CD4-positive, alpha-beta T cell (primary cell): ENCODE measurements around the gene UFSP1. TPM values are rescaled to one million over a fixed set of nuclear protein-coding genes. Genes with fewer than 3 reads are reported as not detected.
"Not testable (repeated sequence)": the region's sequence is repeated elsewhere in the genome, so short reads cannot be mapped to it uniquely, and the experiment has no call there.

Experiments
- ATAC-seq: fragments of 200-7000 bp; cut with Tn5 transposase; one replicate; pipeline ENCODE4 v1.10.0; 2022; ENCODE audit warnings: mild to moderate bottlenecking; ENCODE audit not compliant: poor library complexity
- CTCF ChIA-PET: fragments of 350-600 bp; sonication (Branson Sonifier 250); formaldehyde crosslinking; loops from one replicate; lab custom pipeline; 2021; ENCODE audit warnings: antibody characterized with exemption, inconsistent platforms; lab: Charles Lee
- POLR2A ChIA-PET: fragments of 350-600 bp; sonication (Branson Sonifier 250); formaldehyde crosslinking; loops from one replicate; lab custom pipeline; 2021; ENCODE audit warnings: antibody characterized with exemption, inconsistent platforms; lab: Charles Lee
- DNase-seq, 14 experiments: peaks; one replicate each; pipeline ENCODE4 v3.0.0-alpha.2; 2013 to 2020; ENCODE audit warnings: mixed read lengths in 2 of 14
- H3K27ac ChIP-seq, 2 donors: one replicate each; pipeline versions ENCODE4 v1.5.1 to v1.7.0; 2013; ENCODE audit warnings: low read length in 2 of 2, low read depth in 1 of 2, mild to moderate bottlenecking in 1 of 2
- H3K27me3 ChIP-seq, 2 experiments: 1 replicate in 1 of 2; 2 replicates in 1 of 2; pipeline versions ENCODE4 v1.6.1 to v1.7.0; 2013; ENCODE audit warnings: low read length in 2 of 2, control low read depth in 1 of 2, mild to moderate bottlenecking in 1 of 2, moderate library complexity in 1 of 2; ENCODE audit not compliant: insufficient read depth in 2 of 2, control insufficient read depth in 1 of 2
- H3K36me3 ChIP-seq: one replicate; pipeline ENCODE4 v1.6.1; 2013; ENCODE audit warnings: low read length, control low read depth; ENCODE audit not compliant: insufficient read depth
- H3K4me1 ChIP-seq: one replicate; pipeline ENCODE4 v1.6.1; 2013; ENCODE audit warnings: low read length, control low read depth; ENCODE audit not compliant: insufficient read depth
- H3K4me3 ChIP-seq: one replicate; pipeline ENCODE4 v1.5.1; 2013; ENCODE audit warnings: mild to moderate bottlenecking, low read length, moderate library complexity
- H3K9me3 ChIP-seq, 2 experiments: 1 replicate in 1 of 2; 2 replicates in 1 of 2; pipeline versions ENCODE4 v1.6.1 to v1.7.0; 2013; ENCODE audit warnings: low read length in 2 of 2, mild to moderate bottlenecking in 2 of 2, control low read depth in 1 of 2, moderate library complexity in 1 of 2; ENCODE audit not compliant: control insufficient read depth in 1 of 2, insufficient read depth in 1 of 2
- H3K27ac Mint-ChIP-seq: one replicate; pipeline ENCODE4 v1.8.0; 2020; ENCODE audit warnings: mixed read lengths
- H3K27me3 Mint-ChIP-seq: one replicate; pipeline ENCODE4 v1.8.0; 2021; ENCODE audit warnings: mixed read lengths
- H3K36me3 Mint-ChIP-seq: one replicate; pipeline ENCODE4 v1.8.0; 2021; ENCODE audit warnings: low read depth, mixed read lengths
- H3K4me1 Mint-ChIP-seq: one replicate; pipeline ENCODE4 v1.8.0; 2021; ENCODE audit warnings: low read depth, mixed read lengths
- H3K4me3 Mint-ChIP-seq: one replicate; pipeline ENCODE4 v1.8.0; 2020; ENCODE audit warnings: mild to moderate bottlenecking, mixed read lengths
- H3K9me3 Mint-ChIP-seq: one replicate; pipeline ENCODE4 v1.8.0; 2020; ENCODE audit warnings: mixed read lengths
- CTCF ChIP-seq: fragments of 200-600 bp; IDR thresholded peaks from one replicate; pipeline ENCODE4 v1.8.0; 2022; ENCODE audit warnings: antibody characterized with exemption, mild to moderate bottlenecking
- intact Hi-C, 2 experiments: fragments of 100-400 bp; cut with DNase I in 1 of 2; cut with micrococcal nuclease in 1 of 2; formaldehyde crosslinking; loops; one replicate each; pipeline versions ENCODE4 v1.15.1 to v1.9.0; 2023 to 2025; cut with DNase I, micrococcal nuclease
- total RNA-seq, 174 experiments: library from RNA in 2 of 174; stranded (reverse) in 2 of 174; gene quantifications; one replicate each; pipeline ENCODE4 v1.2.3 and lab custom pipeline; 2021 to 2026

UFSP1 gene
- total RNA-seq, 2 experiments from 2014 or later: 1.1 to 1.5 TPM

- Histone ChIP-seq H3K4me1 (no peaks in the 10 kb centered on the region), H3K4me3 (no peak overlapping the region), H3K27ac (no peak overlapping the region), H3K27me3 (peaks cover 2 to 7% of the 10 kb centered on the region in 2 experiments), H3K9me3 (no peaks in the 10 kb centered on the region), H3K36me3 (no peaks in the 10 kb centered on the region)
- Mint-ChIP-seq H3K4me3 (no peak overlapping the region), H3K27ac (no peak overlapping the region), H3K4me1 (no peaks in the 10 kb centered on the region), H3K36me3 (no peaks in the 10 kb centered on the region), H3K9me3 (no peaks in the 10 kb centered on the region), H3K27me3 (peaks cover 27% of the 10 kb centered on the region)
- CTCF ChIA-PET: no interaction called here
- POLR2A ChIA-PET: no interaction called here
- peak in 2 of 14 experiments; percentile 48 to 60 for DNase-seq
- ATAC-seq: no peak
- intact Hi-C loops: no loop called here
- TF ChIP-seq CTCF: no peak
These were observed 25.4 kb upstream of the UFSP1 start for GRCh38 chr7:100914879-100915447.

- POLR2A ChIA-PET: no interaction called here
- Histone ChIP-seq H3K9me3 (no peaks in the 10 kb centered on the region), H3K36me3 (no peaks in the 10 kb centered on the region), H3K4me3 (no peak overlapping the region), H3K4me1 (no peaks in the 10 kb centered on the region), H3K27me3 (peaks cover 2 to 7% of the 10 kb centered on the region in 2 experiments), H3K27ac (no peak overlapping the region)
- Mint-ChIP-seq H3K36me3 (no peaks in the 10 kb centered on the region), H3K4me1 (no peaks in the 10 kb centered on the region), H3K27me3 (peaks cover 27% of the 10 kb centered on the region), H3K27ac (no peak overlapping the region), H3K9me3 (no peaks in the 10 kb centered on the region), H3K4me3 (no peak overlapping the region)
- ATAC-seq (no peak), DNase-seq (no peak)
- no peak for TF ChIP-seq CTCF
- intact Hi-C loops: no loop called here
- CTCF ChIA-PET: no interaction called here
These were observed 24.8 kb upstream of the UFSP1 start for GRCh38 chr7:100914208-100914878.

- no peaks in the 10 kb centered on the region for H3K4me1 Mint-ChIP-seq
- H3K27ac Mint-ChIP-seq: no peak overlapping the region
- no peaks in the 10 kb centered on the region for H3K36me3 ChIP-seq
- peaks cover 2 to 4% of the 10 kb centered on the region in 2 experiments for H3K27me3 ChIP-seq
- H3K9me3 Mint-ChIP-seq: no peaks in the 10 kb centered on the region
- peaks cover 21% of the 10 kb centered on the region for H3K27me3 Mint-ChIP-seq
- ATAC-seq (no peak), DNase-seq (no peak)
- ChIA-PET POLR2A (no interaction called here), CTCF (no interaction called here)
- no peak overlapping the region for H3K4me3 Mint-ChIP-seq
- intact Hi-C loops: no loop called here
- no peak overlapping the region for H3K27ac ChIP-seq
- no peaks in the 10 kb centered on the region for H3K4me1 ChIP-seq
- H3K9me3 ChIP-seq: no peaks in the 10 kb centered on the region
- no peak for TF ChIP-seq CTCF
- no peaks in the 10 kb centered on the region for H3K36me3 Mint-ChIP-seq
- H3K4me3 ChIP-seq: no peak overlapping the region
These were observed 22.0 kb upstream of the UFSP1 start for GRCh38 chr7:100911484-100911883.

- H3K27me3 ChIP-seq, H3K36me3 Mint-ChIP-seq, POLR2A ChIA-PET, intact Hi-C loops, H3K36me3 ChIP-seq, H3K4me3 Mint-ChIP-seq, H3K4me1 Mint-ChIP-seq, H3K9me3 Mint-ChIP-seq, H3K4me3 ChIP-seq, H3K27ac Mint-ChIP-seq, H3K4me1 ChIP-seq, H3K9me3 ChIP-seq, ATAC-seq: not testable (repeated sequence)
- CTCF ChIA-PET: interaction anchor here (0.6 kb wide), 1 partner anchor 9 kb away, joined by 3 read pairs; no protein-coding TSS in a partner anchor
- peak overlapping the region in 1 of 2 donors; percentile 7 for H3K27ac ChIP-seq
- peaks cover 21% of the 10 kb centered on the region for H3K27me3 Mint-ChIP-seq
- peak in 2 of 14 experiments; percentile 38 to 42 for DNase-seq
These were observed 20.9 kb upstream of the UFSP1 start for GRCh38 chr7:100910443-100910842.
